ENCODE data around the gene COL25A1.

DNA sequence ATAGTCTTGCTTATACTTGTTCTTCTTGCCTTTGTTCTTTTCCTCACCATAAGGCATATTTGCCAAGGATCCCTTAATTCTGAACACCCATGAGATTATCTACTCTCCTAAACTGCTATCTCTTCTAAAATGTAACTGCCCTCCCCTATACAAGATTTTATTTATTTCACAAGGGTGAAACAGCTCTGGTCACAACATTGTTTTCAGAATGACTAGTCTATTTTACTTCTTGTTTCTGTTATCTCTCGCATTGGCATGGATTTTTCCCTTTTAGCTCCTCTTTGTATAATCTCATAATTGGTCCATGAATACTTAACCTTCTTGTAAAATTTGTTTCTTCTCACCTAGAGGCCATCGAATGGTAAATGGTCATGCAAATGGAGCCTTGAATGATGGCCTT is 17.2 kb upstream of the COL25A1 start:
- TF ChIP-seq ZNF274 (IDR thresholded peaks at IDR 0.05; ENCODE audit: low read depth, low read length) (no peak), SUZ12 (IDR thresholded peaks at IDR 0.05; ENCODE audit: extremely low read depth, insufficient read depth, insufficient read length) (no peak), YY1 (IDR thresholded peaks at IDR 0.05; ENCODE audit: insufficient read depth, insufficient read length) (no peak)

All from NT2/D1 (cell line).